GM19193 (cell line): ENCODE results near the gene NCKAP5.

Source experiments
- POLR2A ChIP-seq: IDR thresholded peaks from 4 replicates; pipeline ENCODE4 v1.6.1; 2011; ENCODE audit not compliant: insufficient read depth, insufficient read length; ENCODE audit errors: extremely low read depth

Gene NCKAP5

DNA sequence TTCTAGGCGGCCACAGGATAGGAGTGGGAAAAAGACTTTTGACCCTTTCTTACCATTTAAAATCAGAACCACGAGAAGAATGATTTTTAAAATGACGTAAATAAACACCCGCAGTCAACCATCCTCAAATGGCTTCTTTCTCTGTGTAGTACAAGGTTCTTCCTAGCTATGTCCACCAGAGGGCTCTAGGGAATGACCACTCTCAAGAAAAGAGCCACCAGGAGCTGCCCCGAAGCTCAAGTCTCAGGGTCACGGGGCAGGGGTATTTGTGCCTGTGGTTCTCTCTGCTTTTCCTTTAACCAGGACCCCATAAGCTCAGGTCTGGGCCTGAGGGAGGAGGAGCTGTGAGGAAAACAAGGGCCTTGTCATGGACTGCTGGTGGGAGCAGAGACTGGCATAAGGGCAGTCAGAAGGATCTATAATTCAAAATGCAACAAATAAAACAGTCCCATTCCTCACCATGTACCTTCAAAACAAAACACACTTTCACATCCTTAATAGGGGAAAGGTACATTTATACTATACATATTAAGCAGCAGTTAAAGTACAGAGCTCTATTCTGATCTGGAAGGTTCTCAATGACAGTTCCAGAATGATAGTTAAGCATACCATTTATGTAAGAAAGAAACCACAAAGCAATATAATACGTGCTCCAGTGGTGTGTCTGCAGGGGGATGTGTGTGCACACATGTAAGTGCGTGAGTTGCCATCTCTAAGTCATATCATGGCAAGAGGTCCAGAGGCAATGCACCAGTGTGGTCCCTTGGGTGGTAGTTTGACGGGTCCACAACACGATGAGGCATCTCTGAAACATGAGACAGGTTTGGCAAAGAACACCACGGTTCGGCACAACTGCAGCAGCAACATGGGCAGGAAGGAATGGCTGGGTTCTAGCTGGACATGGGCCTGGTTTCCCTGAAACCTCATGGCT lies 916.9 kb downstream of the NCKAP5 start:
- no peak for TF ChIP-seq POLR2A

GRCh38 chr2:132646540-132647108 lies 921.6 kb downstream of the NCKAP5 start:
- no peak for TF ChIP-seq POLR2A

DNA sequence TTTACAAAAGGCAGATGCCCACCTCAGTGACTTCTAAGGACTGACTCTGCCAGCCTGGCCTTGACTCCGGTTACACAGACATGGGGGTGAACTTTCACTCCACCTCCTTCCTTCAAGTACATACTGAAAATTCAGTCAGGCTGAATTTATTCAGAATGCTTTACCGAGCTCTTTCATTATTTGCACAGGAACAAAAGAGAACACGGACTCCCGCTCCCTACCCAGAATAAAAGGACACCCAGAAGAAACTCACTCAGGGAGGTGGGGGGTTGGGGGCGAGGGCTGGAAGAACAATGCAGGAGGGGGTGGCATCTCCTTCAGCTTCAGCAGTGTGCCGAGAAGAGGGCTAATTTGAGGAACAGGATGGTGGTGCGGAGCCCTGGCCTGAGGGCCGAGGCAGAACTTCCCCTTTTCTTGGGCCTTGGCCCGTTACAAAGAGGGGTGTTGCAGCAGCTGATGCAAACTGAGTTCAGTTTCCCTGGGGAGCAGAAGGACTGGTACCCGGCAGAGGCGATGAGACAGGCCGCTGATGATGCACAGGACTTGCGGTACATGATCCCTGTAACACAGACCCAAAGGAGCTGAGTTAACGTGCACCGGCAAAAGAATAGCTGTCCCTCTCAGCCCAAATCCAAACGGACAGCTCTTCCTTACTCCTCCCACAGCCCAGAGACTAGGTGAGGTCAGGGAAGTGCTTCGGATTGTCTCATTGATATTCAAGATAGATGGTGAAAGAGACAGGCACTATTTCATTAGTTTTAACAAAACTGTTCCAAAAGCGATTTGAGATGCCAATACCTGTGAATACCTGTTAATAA lies 922.3 kb downstream of the NCKAP5 start:
- TF ChIP-seq POLR2A, result no peak

DNA sequence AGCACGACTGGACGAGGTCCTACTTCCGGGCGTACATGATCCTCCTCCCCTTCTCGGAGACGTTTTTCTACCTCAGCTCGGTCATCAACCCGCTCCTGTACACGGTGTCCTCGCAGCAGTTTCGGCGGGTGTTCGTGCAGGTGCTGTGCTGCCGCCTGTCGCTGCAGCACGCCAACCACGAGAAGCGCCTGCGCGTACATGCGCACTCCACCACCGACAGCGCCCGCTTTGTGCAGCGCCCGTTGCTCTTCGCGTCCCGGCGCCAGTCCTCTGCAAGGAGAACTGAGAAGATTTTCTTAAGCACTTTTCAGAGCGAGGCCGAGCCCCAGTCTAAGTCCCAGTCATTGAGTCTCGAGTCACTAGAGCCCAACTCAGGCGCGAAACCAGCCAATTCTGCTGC lies 923.1 kb downstream of the NCKAP5 start:
- TF ChIP-seq POLR2A, result no peak

DNA sequence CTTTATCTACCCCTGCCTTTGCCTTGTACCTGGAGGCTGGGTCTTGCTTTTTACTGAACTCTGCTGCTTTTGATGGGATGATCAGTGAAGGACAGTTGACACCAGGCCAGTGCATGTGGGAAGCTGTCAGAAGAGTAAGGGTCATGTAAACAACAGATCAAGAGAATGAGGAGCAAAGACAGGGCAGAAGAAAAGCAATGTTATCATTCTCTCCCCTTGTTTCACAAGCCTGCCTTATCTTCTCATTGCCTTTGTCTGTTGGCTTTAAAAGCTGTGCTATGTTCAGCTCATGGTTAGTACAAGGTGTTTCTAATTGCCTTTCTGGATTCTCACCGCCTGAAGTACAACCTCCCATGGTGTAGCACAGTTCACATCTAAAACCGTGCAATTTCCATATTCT lies 925.8 kb downstream of the NCKAP5 start:
- TF ChIP-seq POLR2A, result no peak

DNA sequence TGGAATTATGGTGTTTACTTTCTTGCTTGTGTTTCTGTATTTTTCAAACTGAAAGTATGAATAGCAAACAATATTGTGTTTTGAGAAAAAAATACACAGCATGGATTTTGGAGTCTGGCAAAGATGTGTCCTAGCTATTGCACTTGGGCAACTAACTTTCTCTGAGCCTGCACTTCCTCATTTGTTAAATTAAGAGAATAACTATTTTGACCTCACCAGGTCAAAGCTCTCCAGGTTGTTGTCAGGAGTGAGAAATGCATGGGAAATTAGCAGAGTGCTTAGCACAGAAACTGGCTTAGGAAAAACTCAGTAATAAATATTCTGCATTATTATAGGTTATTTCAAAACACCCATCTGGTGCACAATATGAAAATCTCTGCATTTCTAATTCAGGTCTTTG lies 926.4 kb downstream of the NCKAP5 start:
- TF ChIP-seq POLR2A, result no peak

- no peak for TF ChIP-seq POLR2A
These were observed 928.1 kb downstream of the NCKAP5 start for GRCh38 chr2:132640116-132640515.

DNA sequence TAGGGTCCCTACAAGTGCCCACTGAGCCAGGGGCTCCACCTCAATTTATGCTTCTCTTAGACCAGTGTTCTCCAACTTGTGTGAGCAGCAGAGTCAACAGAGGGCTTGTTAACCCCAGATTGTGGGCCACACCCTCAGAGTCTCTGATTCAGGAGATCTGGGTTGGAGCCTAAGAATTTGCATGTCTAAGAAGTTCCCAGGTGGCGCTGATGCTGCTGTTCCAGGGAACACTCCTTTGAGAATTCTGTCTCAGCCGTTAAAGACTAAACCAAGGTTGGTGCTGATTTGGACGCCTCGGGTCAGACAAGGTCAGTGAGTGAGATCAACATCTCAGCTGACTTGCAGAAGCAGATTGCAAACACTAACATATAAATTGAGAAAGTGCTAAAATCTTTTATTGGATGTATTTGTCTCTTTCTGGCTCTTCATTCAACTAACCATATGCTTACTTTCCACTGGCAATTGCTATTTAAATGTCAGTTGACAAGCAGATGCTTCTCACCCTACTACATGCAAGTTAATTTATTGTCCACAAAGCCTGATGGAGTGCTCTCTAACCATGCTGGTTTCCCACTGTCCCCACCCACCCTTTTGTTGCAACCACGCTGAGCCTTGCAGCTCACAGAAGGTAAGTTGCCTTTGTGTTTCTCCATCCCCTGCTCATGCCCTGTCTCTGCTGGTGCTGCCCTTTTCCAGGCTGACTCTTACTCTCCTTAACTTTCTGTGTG lies 929.8 kb downstream of the NCKAP5 start:
- TF ChIP-seq POLR2A, result no peak

DNA sequence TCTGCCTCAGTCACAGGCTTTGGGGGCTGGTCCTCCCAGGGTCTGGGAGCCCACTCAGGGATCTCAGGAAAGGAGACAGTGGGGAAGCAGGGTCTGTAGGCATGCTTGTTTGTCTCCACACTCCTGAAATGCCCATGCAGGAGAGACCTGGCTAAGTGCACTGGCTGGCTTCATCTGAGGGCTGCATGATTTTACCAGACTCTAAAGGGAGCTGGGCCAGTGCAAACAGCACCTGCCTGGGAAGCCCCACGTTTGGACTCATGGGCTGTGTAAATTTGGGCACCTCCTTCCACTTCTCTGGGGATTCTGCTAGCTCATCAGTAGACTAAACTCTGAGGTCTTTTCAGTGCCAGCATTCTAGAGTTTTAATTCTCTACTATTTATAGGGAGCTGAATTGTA lies 931.9 kb downstream of the NCKAP5 start:
- TF ChIP-seq POLR2A, result no peak

- no peak for TF ChIP-seq POLR2A
These were observed 934.6 kb downstream of the NCKAP5 start for GRCh38 chr2:132633635-132634034.

- no peak for TF ChIP-seq POLR2A
These were observed 936.1 kb downstream of the NCKAP5 start for GRCh38 chr2:132632000-132632649.

GRCh38 chr2:132627536-132627935 lies 940.7 kb downstream of the NCKAP5 start:
- no peak for TF ChIP-seq POLR2A

GRCh38 chr2:132623096-132623839 lies 945.0 kb downstream of the NCKAP5 start:
- TF ChIP-seq POLR2A, result no peak
